Panc1 (cell line): Measurements from ENCODE around the gene RASL10A.

Experiments
- POLR2AphosphoS5 ChIP-seq: IDR thresholded peaks from 2 replicates; pipeline ENCODE4 v1.6.1; 2012; ENCODE audit warnings: mild to moderate bottlenecking, low read depth, low read length, moderate library complexity
- SIN3A ChIP-seq: IDR thresholded peaks from 2 replicates; pipeline ENCODE4 v1.6.1; 2012; ENCODE audit warnings: low read depth, mild to moderate bottlenecking, low read length, moderate library complexity, borderline replicate concordance; ENCODE audit not compliant: insufficient read depth
- TF ChIP-seq, protein P1 (sequence below): fragments of 450-650 bp; IDR thresholded peaks from 2 replicates; pipeline ENCODE4 v1.5.1; 2017; ENCODE audit warnings: mild to moderate bottlenecking
- TF ChIP-seq, protein P2 (sequence below), 2 experiments: IDR thresholded peaks; 2 replicates each; pipeline ENCODE4 v1.6.1; 2011 to 2012; ENCODE audit warnings: low read depth in 2 of 2, control low read depth in 1 of 2, low read length in 1 of 2, mild to moderate bottlenecking in 1 of 2, moderate library complexity in 1 of 2; ENCODE audit not compliant: insufficient read depth in 1 of 2

DNA sequence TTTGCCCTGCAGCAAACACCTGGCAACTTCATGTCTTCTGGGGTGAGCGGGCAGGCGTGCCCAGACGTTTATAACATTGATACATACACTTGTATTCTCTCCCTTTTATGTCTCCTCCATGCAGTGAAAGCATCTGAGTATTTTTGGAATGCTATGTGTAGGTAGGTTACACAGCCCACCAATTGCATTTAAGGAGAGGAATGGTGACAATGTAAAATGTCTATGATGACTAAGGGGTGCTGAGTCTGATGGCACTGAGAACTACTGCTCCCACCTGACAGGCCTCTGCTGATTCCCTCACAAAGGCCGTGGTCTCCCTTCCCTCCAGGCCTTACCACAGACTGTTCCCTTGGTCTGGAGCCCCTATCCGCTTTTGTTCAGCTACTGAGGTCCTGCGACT lies 22.9 kb upstream of the RASL10A start:
- TF ChIP-seq POLR2AphosphoS5 (no peak), SIN3A (no peak)
- TF ChIP-seq, protein P1, sequence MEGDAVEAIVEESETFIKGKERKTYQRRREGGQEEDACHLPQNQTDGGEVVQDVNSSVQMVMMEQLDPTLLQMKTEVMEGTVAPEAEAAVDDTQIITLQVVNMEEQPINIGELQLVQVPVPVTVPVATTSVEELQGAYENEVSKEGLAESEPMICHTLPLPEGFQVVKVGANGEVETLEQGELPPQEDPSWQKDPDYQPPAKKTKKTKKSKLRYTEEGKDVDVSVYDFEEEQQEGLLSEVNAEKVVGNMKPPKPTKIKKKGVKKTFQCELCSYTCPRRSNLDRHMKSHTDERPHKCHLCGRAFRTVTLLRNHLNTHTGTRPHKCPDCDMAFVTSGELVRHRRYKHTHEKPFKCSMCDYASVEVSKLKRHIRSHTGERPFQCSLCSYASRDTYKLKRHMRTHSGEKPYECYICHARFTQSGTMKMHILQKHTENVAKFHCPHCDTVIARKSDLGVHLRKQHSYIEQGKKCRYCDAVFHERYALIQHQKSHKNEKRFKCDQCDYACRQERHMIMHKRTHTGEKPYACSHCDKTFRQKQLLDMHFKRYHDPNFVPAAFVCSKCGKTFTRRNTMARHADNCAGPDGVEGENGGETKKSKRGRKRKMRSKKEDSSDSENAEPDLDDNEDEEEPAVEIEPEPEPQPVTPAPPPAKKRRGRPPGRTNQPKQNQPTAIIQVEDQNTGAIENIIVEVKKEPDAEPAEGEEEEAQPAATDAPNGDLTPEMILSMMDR, result no peak
- TF ChIP-seq, protein P2, sequence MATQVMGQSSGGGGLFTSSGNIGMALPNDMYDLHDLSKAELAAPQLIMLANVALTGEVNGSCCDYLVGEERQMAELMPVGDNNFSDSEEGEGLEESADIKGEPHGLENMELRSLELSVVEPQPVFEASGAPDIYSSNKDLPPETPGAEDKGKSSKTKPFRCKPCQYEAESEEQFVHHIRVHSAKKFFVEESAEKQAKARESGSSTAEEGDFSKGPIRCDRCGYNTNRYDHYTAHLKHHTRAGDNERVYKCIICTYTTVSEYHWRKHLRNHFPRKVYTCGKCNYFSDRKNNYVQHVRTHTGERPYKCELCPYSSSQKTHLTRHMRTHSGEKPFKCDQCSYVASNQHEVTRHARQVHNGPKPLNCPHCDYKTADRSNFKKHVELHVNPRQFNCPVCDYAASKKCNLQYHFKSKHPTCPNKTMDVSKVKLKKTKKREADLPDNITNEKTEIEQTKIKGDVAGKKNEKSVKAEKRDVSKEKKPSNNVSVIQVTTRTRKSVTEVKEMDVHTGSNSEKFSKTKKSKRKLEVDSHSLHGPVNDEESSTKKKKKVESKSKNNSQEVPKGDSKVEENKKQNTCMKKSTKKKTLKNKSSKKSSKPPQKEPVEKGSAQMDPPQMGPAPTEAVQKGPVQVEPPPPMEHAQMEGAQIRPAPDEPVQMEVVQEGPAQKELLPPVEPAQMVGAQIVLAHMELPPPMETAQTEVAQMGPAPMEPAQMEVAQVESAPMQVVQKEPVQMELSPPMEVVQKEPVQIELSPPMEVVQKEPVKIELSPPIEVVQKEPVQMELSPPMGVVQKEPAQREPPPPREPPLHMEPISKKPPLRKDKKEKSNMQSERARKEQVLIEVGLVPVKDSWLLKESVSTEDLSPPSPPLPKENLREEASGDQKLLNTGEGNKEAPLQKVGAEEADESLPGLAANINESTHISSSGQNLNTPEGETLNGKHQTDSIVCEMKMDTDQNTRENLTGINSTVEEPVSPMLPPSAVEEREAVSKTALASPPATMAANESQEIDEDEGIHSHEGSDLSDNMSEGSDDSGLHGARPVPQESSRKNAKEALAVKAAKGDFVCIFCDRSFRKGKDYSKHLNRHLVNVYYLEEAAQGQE (IDR thresholded peaks at IDR 0.05; ENCODE audit: insufficient read depth in 1 of 2, low read depth in 2 of 2, low read length in 1 of 2), result no peak
